IMR-90 (cell line): ENCODE measurements around the gene LHPP. TPM values are rescaled to one million over a fixed set of nuclear protein-coding genes. Genes with fewer than 3 reads are reported as not detected.

Experiments
- ATAC-seq: fragments of 200-7000 bp; cut with Tn5 transposase; 2 replicates; pipeline ENCODE4 v1.9.1; 2020; ENCODE audit warnings: low read depth, mild to moderate bottlenecking, moderate library complexity
- BruUV-seq: library from RNA; stranded (reverse); fragments of 400-500 nt; replicated peaks from 2 replicates; lab custom pipeline; 2021; lab: Mats Ljungman, UMichigan
- CTCF ChIA-PET: fragments of 300-600 bp; formaldehyde crosslinking; extraction: SDS; loops from one replicate; lab custom pipeline; 2021; ENCODE audit warnings: antibody characterized with exemption; lab: Yijun Ruan, JAX
- POLR2A ChIA-PET: fragments of 300-600 bp; sonication (Branson Sonifier 250); formaldehyde crosslinking; loops from one replicate; lab custom pipeline; 2022; ENCODE audit warnings: antibody characterized with exemption; ENCODE audit not compliant: unreplicated experiment; lab: Charles Lee
- DNase-seq: peaks from one replicate; pipeline ENCODE4 v3.0.0; 2013
- H2AFZ ChIP-seq: replicated peaks from 2 replicates; pipeline ENCODE3; 2013; ENCODE audit warnings: low read length, mild to moderate bottlenecking; ENCODE audit not compliant: poor library complexity
- H2AK5ac ChIP-seq: 2 replicates; pipeline ENCODE4 v1.6.1; 2013; ENCODE audit warnings: low read depth, low read length, inconsistent platforms
- H2AK9ac ChIP-seq: replicated peaks from 2 replicates; pipeline ENCODE3; 2013; ENCODE audit warnings: mild to moderate bottlenecking, low read depth, low read length, moderate library complexity; ENCODE audit not compliant: poor library complexity
- H2BK120ac ChIP-seq: 2 replicates; pipeline ENCODE4 v1.6.1; 2013; ENCODE audit warnings: low read depth, low read length, inconsistent platforms
- H2BK15ac ChIP-seq: 3 replicates; pipeline ENCODE4 v1.6.1; 2013; ENCODE audit warnings: low read depth, low read length, inconsistent platforms
- H2BK20ac ChIP-seq: 2 replicates; pipeline ENCODE4 v1.6.1; 2013; ENCODE audit warnings: low read depth, mild to moderate bottlenecking, inconsistent platforms, low read length, moderate library complexity
- H2BK5ac ChIP-seq: 2 replicates; pipeline ENCODE4 v1.6.1; 2013; ENCODE audit warnings: mild to moderate bottlenecking, low read depth, low read length, inconsistent platforms; ENCODE audit not compliant: poor library complexity, severe bottlenecking
- H3K14ac ChIP-seq: replicated peaks from 2 replicates; pipeline ENCODE4 v1.6.1; 2013; ENCODE audit warnings: low read depth, low read length, inconsistent platforms
- H3K18ac ChIP-seq: 2 replicates; pipeline ENCODE4 v1.6.1; 2013; ENCODE audit warnings: low read depth, low read length, control low read depth
- H3K23ac ChIP-seq: 2 replicates; pipeline ENCODE4 v1.6.1; 2013; ENCODE audit warnings: low read depth, low read length, inconsistent platforms
- H3K27ac ChIP-seq: 2 replicates; pipeline ENCODE4 v1.5.1; 2013; ENCODE audit warnings: mild to moderate bottlenecking, control low read depth, low read length; ENCODE audit not compliant: insufficient read depth
- H3K27me3 ChIP-seq: 2 replicates; pipeline ENCODE4 v1.6.1; 2013; ENCODE audit warnings: low read length; ENCODE audit not compliant: control insufficient read depth, insufficient read depth
- H3K36me3 ChIP-seq: 2 replicates; pipeline ENCODE4 v1.6.1; 2013; ENCODE audit warnings: low read length, mixed read lengths; ENCODE audit not compliant: control insufficient read depth, insufficient read depth
- H3K4ac ChIP-seq: 2 replicates; pipeline ENCODE4 v1.6.1; 2013; ENCODE audit warnings: low read depth, low read length, inconsistent platforms
- H3K4me1 ChIP-seq: 2 replicates; pipeline ENCODE4 v1.6.1; 2013; ENCODE audit warnings: low read length, mixed read lengths; ENCODE audit not compliant: control insufficient read depth, insufficient read depth
- H3K4me2 ChIP-seq: 2 replicates; pipeline ENCODE4 v1.6.1; 2013; ENCODE audit warnings: low read depth, mild to moderate bottlenecking, control low read depth, low read length, moderate library complexity
- H3K4me3 ChIP-seq: 2 replicates; pipeline ENCODE4 v1.5.1; 2013; ENCODE audit warnings: low read depth, mild to moderate bottlenecking, control low read depth, low read length, moderate library complexity; ENCODE audit not compliant: insufficient read depth
- H3K56ac ChIP-seq: 2 replicates; pipeline ENCODE4 v1.6.1; 2013; ENCODE audit warnings: low read length, inconsistent platforms; ENCODE audit not compliant: insufficient read depth; ENCODE audit errors: extremely low read depth
- H3K79me1 ChIP-seq, 2 experiments: 2 replicates each; pipeline ENCODE4 v1.6.1; 2013; ENCODE audit warnings: low read length in 2 of 2, inconsistent platforms in 1 of 2, low read depth in 1 of 2
- H3K9ac ChIP-seq: 2 replicates; pipeline ENCODE4 v1.6.1; 2013; ENCODE audit warnings: low read depth, low read length, control low read depth
- H3K9me1 ChIP-seq: 2 replicates; pipeline ENCODE4 v1.6.1; 2013; ENCODE audit warnings: low read length, inconsistent platforms; ENCODE audit not compliant: insufficient read depth
- H3K9me3 ChIP-seq: 2 replicates; pipeline ENCODE4 v1.6.1; 2013; ENCODE audit warnings: low read length; ENCODE audit not compliant: control insufficient read depth, insufficient read depth
- H4K20me1 ChIP-seq: 2 replicates; pipeline ENCODE4 v1.6.1; 2013; ENCODE audit warnings: low read length, inconsistent platforms; ENCODE audit not compliant: insufficient read depth
- H4K5ac ChIP-seq: 2 replicates; pipeline ENCODE4 v1.6.1; 2013; ENCODE audit warnings: mild to moderate bottlenecking, low read depth, low read length, control low read depth
- H4K8ac ChIP-seq, 2 experiments: 2 replicates each; pipeline ENCODE4 v1.6.1; 2013; ENCODE audit warnings: low read depth in 2 of 2, low read length in 2 of 2, control low read depth in 1 of 2, inconsistent platforms in 1 of 2
- H4K91ac ChIP-seq: 2 replicates; pipeline ENCODE4 v1.6.1; 2013; ENCODE audit warnings: low read depth, low read length, inconsistent platforms; ENCODE audit not compliant: insufficient read depth
- BHLHE40 ChIP-seq: fragments of 150-350 bp; IDR thresholded peaks from 2 replicates; pipeline ENCODE4 v1.6.1; 2016; ENCODE audit warnings: mild to moderate bottlenecking, low read depth, low read length
- CEBPB ChIP-seq: IDR thresholded peaks from 2 replicates; pipeline ENCODE4 v1.6.1; 2012; ENCODE audit warnings: low read depth, low read length, improper control_type of control experiment
- CHD1 ChIP-seq: IDR thresholded peaks from 2 replicates; pipeline ENCODE4 v1.6.1; 2012; ENCODE audit warnings: low read depth, low read length, improper control_type of control experiment
- FOS ChIP-seq: fragments of 150-350 bp; IDR thresholded peaks from 2 replicates; pipeline ENCODE4 v1.6.1; 2016; ENCODE audit warnings: low read depth, low read length
- MAZ ChIP-seq: IDR thresholded peaks from 2 replicates; pipeline ENCODE4 v1.6.1; 2012; ENCODE audit warnings: low read depth, mild to moderate bottlenecking, low read length, improper control_type of control experiment, moderate library complexity, borderline replicate concordance
- MXI1 ChIP-seq: IDR thresholded peaks from 2 replicates; pipeline ENCODE4 v1.6.1; 2012; ENCODE audit warnings: low read depth, mild to moderate bottlenecking, low read length, moderate library complexity, borderline replicate concordance
- NFE2L2 ChIP-seq: fragments of 150-350 bp; IDR thresholded peaks from 2 replicates; pipeline ENCODE4 v1.6.1; 2016; ENCODE audit warnings: low read depth, mild to moderate bottlenecking, low read length
- POLR2A ChIP-seq: IDR thresholded peaks from 2 replicates; pipeline ENCODE4 v1.6.1; 2012; ENCODE audit warnings: mild to moderate bottlenecking, low read depth, low read length
- RCOR1 ChIP-seq: IDR thresholded peaks from 2 replicates; pipeline ENCODE4 v1.6.1; 2012; ENCODE audit warnings: mild to moderate bottlenecking, low read length, improper control_type of control experiment; ENCODE audit not compliant: insufficient replicate concordance
- RFX5 ChIP-seq: IDR thresholded peaks from 2 replicates; pipeline ENCODE4 v1.8.0; 2012; ENCODE audit warnings: low read depth, mild to moderate bottlenecking, low read length, moderate library complexity
- WGBS, 2 experiments: methylation state at CpG; one replicate each; pipeline versions ENCODE4 v1.1.5 to v1.1.7; 2013; ENCODE audit warnings: missing lambda C conversion rate in 2 of 2; ENCODE audit not compliant: insufficient read length in 1 of 2; ENCODE audit errors: extremely low coverage in 2 of 2; 5-methylcytosine and 5-hydroxymethylcytosine counted together
- dilution Hi-C: fragments of 300-500 bp; cut with HindIII; formaldehyde crosslinking; loops from one replicate; pipeline ENCODE4 v1.14.3; 2018; ENCODE audit warnings: low sequenced_read_pairs; ENCODE audit not compliant: unreplicated experiment
- in situ Hi-C: fragments of 300-500 bp; cut with MboI; formaldehyde crosslinking; loops from 3 replicates; pipeline ENCODE4 v1.14.3; 2019; ENCODE audit warnings: low sequenced_read_pairs, inconsistent platforms, mixed read lengths
- intact Hi-C: fragments of 100-400 bp; cut with micrococcal nuclease; formaldehyde crosslinking; loops from 2 replicates; pipeline ENCODE4 v1.10.0; 2022
- polyA plus RNA-seq, 3 experiments: library from polyadenylated mRNA; depleted of rRNA; stranded (reverse); fragments of >200 nt; gene quantifications; 2 replicates each; pipeline ENCODE4 v1.2.3, GENCODE V29; 2012; ENCODE audit warnings: low replicate concordance in 1 of 3
- total RNA-seq: library from RNA; depleted of rRNA; stranded (reverse); fragments of >200 nt; gene quantifications from 2 replicates; pipeline ENCODE4 v1.2.3, GENCODE V29; 2012
- TF ChIP-seq, protein P1 (sequence below): fragments of 150-350 bp; IDR thresholded peaks from 2 replicates; pipeline ENCODE4 v1.6.1; 2016; ENCODE audit warnings: low read depth, mild to moderate bottlenecking, low read length, moderate library complexity, borderline replicate concordance
- TF ChIP-seq, protein P2 (sequence below): fragments of 150-350 bp; IDR thresholded peaks from 2 replicates; pipeline ENCODE4 v1.6.1; 2017; ENCODE audit warnings: mild to moderate bottlenecking, antibody characterized with exemption, low read length, low read depth

The LHPP gene
- total and polyA plus RNA-seq, 2 of the 4 experiments (the other 2 are of a cell fraction) = 2.7 to 8.3 TPM

DNA sequence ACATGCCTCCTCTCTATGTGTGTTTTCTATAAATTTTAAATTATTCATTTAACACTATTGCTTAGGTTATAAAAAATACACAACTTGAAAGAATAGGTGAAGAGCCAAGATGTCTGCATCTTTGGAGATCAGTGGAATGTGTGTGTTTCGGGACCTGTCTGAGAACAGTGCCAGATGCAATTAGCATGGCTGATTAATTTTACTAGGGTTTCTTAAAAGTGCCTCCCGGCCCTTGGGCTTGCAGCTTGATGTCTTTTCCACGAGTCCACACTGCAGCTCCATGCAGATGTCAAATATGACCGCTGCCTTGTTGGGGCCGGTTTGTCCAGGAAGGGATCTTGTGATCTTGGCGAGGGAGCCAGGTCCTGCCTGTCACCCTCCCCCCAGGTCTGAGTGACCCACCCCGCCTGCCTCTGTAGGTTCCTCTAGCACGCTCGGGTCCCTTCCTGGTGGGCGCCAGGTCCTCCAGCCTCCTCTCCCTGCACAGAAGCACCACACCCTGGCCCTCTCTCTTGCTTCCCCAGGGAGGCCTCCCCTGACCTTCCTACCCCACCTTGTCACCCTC lies 20.7 kb downstream of the LHPP start:
- H3K23ac ChIP-seq = no peak overlapping the region
- H3K36me3 ChIP-seq = no peaks in the 10 kb centered on the region
- intact Hi-C loops (no loop called here), dilution Hi-C loops (no loop called here), in situ Hi-C loops (no loop called here)
- H3K27me3 ChIP-seq = no peaks in the 10 kb centered on the region
- CTCF ChIA-PET = no interaction called here
- TF ChIP-seq NFE2L2 (no peak), CEBPB (no peak), RCOR1 (no peak), FOS (no peak), CHD1 (no peak), RFX5 (no peak), MAZ (no peak), BHLHE40 (no peak), POLR2A (no peak), MXI1 (no peak)
- TF ChIP-seq, protein P1, sequence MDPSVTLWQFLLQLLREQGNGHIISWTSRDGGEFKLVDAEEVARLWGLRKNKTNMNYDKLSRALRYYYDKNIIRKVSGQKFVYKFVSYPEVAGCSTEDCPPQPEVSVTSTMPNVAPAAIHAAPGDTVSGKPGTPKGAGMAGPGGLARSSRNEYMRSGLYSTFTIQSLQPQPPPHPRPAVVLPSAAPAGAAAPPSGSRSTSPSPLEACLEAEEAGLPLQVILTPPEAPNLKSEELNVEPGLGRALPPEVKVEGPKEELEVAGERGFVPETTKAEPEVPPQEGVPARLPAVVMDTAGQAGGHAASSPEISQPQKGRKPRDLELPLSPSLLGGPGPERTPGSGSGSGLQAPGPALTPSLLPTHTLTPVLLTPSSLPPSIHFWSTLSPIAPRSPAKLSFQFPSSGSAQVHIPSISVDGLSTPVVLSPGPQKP = no peak
- TF ChIP-seq, protein P2, sequence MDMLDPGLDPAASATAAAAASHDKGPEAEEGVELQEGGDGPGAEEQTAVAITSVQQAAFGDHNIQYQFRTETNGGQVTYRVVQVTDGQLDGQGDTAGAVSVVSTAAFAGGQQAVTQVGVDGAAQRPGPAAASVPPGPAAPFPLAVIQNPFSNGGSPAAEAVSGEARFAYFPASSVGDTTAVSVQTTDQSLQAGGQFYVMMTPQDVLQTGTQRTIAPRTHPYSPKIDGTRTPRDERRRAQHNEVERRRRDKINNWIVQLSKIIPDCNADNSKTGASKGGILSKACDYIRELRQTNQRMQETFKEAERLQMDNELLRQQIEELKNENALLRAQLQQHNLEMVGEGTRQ = no peak
- no peak overlapping the region for H3K4me2 ChIP-seq
- H4K20me1 ChIP-seq = no peaks in the 10 kb centered on the region
- no peak overlapping the region for H4K8ac ChIP-seq
- POLR2A ChIA-PET = no interaction called here
- H2AFZ ChIP-seq = no peak overlapping the region
- H3K18ac ChIP-seq = no peak overlapping the region
- H2BK120ac ChIP-seq = no peak overlapping the region
- H3K9me1 ChIP-seq = no peaks in the 10 kb centered on the region
- DNase-seq = no peak
- WGBS, 2 experiments = 65% methylated on average over 4 of the region's 10 CpGs; no CpG with 5 or more reads in 1 of the 2 experiments
- H3K9ac ChIP-seq = no peak overlapping the region
- H2AK9ac ChIP-seq = no peak overlapping the region
- no peak overlapping the region for H2BK20ac ChIP-seq
- no peak overlapping the region for H3K56ac ChIP-seq
- no peaks in the 10 kb centered on the region for H3K9me3 ChIP-seq
- no peak overlapping the region for H2AK5ac ChIP-seq
- no peak overlapping the region for H3K4ac ChIP-seq
- H3K79me1 ChIP-seq = no peaks in the 10 kb centered on the region
- no TSS peak for BruUV-seq
- ATAC-seq = no peak
- no peak overlapping the region for H3K27ac ChIP-seq
- no peak overlapping the region for H3K4me3 ChIP-seq
- no peak overlapping the region for H4K5ac ChIP-seq
- H3K14ac ChIP-seq = no peak overlapping the region
- no peak overlapping the region for H2BK5ac ChIP-seq
- peaks cover 2% of the 10 kb centered on the region; the same call in 1 of the 2 replicates for H3K4me1 ChIP-seq
- H4K91ac ChIP-seq = no peak overlapping the region
- no peak overlapping the region for H2BK15ac ChIP-seq
